Stimulated activated CD4-positive, alpha-beta T cell treated with anti-CD3 and anti-CD28 coated beads, Interleukin-2, amount 100 ng/mL, for 24 hours (primary cell): ENCODE data around the gene SPIRE1.
"Not testable (repeated sequence)": the region's sequence is repeated elsewhere in the genome, so short reads cannot be mapped to it uniquely, and the experiment has no call there.

Source experiments
- DNase-seq, 2 donors: peaks; one replicate each; pipeline ENCODE4 v3.0.0-alpha.2; 2020

The SPIRE1 gene

GRCh38 chr18:12441475-12442034 lies 216.4 kb downstream of the SPIRE1 start:
- no peak for DNase-seq

GRCh38 chr18:12438257-12438656 lies 219.7 kb downstream of the SPIRE1 start:
- DNase-seq, result no peak

GRCh38 chr18:12435867-12436266 lies 222.0 kb downstream of the SPIRE1 start:
- DNase-seq, result no peak

- DNase-seq, result no peak
These were observed 223.4 kb downstream of the SPIRE1 start for GRCh38 chr18:12434541-12434929.

- DNase-seq, result no peak
These were observed 223.9 kb downstream of the SPIRE1 start for GRCh38 chr18:12433829-12434540.

- no peak for DNase-seq
These were observed 225.0 kb downstream of the SPIRE1 start for GRCh38 chr18:12432881-12433280.

- no peak for DNase-seq
These were observed 225.7 kb downstream of the SPIRE1 start for GRCh38 chr18:12432196-12432595.

- DNase-seq, result no peak
These were observed 226.3 kb downstream of the SPIRE1 start for GRCh38 chr18:12431561-12431960.

- no peak for DNase-seq
These were observed 227.5 kb downstream of the SPIRE1 start for GRCh38 chr18:12430137-12430990.

GRCh38 chr18:12429556-12429955 lies 228.4 kb downstream of the SPIRE1 start:
- no peak for DNase-seq

- no peak for DNase-seq
These were observed 229.0 kb downstream of the SPIRE1 start for GRCh38 chr18:12428923-12429322.

GRCh38 chr18:12426924-12427323 lies 231.0 kb downstream of the SPIRE1 start:
- DNase-seq, result no peak

GRCh38 chr18:12424252-12424651 lies 233.7 kb downstream of the SPIRE1 start:
- no peak for DNase-seq

GRCh38 chr18:12423820-12424219 lies 234.1 kb downstream of the SPIRE1 start:
- DNase-seq, result no peak

- DNase-seq, result no peak
These were observed 234.5 kb downstream of the SPIRE1 start for GRCh38 chr18:12423393-12423792.

- no peak for DNase-seq
These were observed 235.0 kb downstream of the SPIRE1 start for GRCh38 chr18:12422936-12423335.

- DNase-seq, result no peak
These were observed 236.2 kb downstream of the SPIRE1 start for GRCh38 chr18:12421732-12422131.

- DNase-seq, result no peak
These were observed 237.0 kb downstream of the SPIRE1 start for GRCh38 chr18:12420821-12421421.

GRCh38 chr18:12417687-12418086 lies 240.2 kb downstream of the SPIRE1 start:
- no peak for DNase-seq

GRCh38 chr18:12416098-12416729 lies 241.7 kb downstream of the SPIRE1 start:
- DNase-seq, result no peak

GRCh38 chr18:12411456-12411855 lies 246.5 kb downstream of the SPIRE1 start:
- DNase-seq, result no peak

- not testable (repeated sequence) for DNase-seq
These were observed 247.2 kb downstream of the SPIRE1 start for GRCh38 chr18:12410747-12411146.

- DNase-seq, result no peak
These were observed 247.8 kb downstream of the SPIRE1 start for GRCh38 chr18:12410081-12410481.
